Mononuclear cell (primary cell): Measurements from ENCODE around the gene CPN2. TPM values are rescaled to one million over a fixed set of nuclear protein-coding genes. Genes with fewer than 3 reads are reported as not detected.

Experiments
- H3K27me3 ChIP-seq: 2 replicates; pipeline ENCODE4 v1.6.0; 2011; ENCODE audit warnings: low read length, control low read depth; ENCODE audit not compliant: insufficient read depth
- H3K4me1 ChIP-seq: 2 replicates; pipeline ENCODE4 v1.5.1; 2011; ENCODE audit warnings: mild to moderate bottlenecking, low read length, control low read depth; ENCODE audit not compliant: insufficient read depth
- H3K4me3 ChIP-seq: 2 replicates; pipeline ENCODE4 v1.5.1; 2011; ENCODE audit warnings: mild to moderate bottlenecking, low read length, moderate library complexity
- H3K9me3 ChIP-seq: 2 replicates; pipeline ENCODE4 v1.5.1; 2011; ENCODE audit warnings: low read depth, mild to moderate bottlenecking, control low read depth, low read length
- total RNA-seq: library from RNA; depleted of rRNA; stranded (reverse); fragments of >200 nt; gene quantifications from one replicate; pipeline ENCODE4 v1.2.3, GENCODE V29; 2012

Gene CPN2
- total RNA-seq, 1 donor: not detected

DNA sequence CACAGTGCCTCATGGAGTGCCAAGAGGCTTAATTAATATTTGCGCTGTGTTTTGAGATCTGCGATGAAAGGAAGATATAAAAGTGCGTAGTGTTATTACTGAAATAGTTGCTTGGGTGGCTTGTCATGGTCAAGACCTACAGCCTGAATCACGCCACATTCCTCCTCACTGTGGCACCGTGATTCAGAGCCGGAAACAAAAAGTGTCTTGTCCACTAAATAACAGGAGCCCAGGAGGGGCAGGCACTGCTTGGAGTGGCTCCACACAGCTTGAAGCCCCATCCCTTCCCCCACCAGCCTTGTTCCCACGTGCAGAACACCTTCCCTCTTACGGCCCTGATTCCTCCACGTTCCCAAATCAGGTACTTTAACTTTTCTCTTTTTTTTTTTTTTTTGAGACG lies 19.6 kb upstream of the CPN2 start:
- Histone ChIP-seq H3K9me3 (no peaks in the 10 kb centered on the region), H3K4me3 (no peak overlapping the region), H3K4me1 (no peaks in the 10 kb centered on the region), H3K27me3 (peaks cover 8% of the 10 kb centered on the region)

DNA sequence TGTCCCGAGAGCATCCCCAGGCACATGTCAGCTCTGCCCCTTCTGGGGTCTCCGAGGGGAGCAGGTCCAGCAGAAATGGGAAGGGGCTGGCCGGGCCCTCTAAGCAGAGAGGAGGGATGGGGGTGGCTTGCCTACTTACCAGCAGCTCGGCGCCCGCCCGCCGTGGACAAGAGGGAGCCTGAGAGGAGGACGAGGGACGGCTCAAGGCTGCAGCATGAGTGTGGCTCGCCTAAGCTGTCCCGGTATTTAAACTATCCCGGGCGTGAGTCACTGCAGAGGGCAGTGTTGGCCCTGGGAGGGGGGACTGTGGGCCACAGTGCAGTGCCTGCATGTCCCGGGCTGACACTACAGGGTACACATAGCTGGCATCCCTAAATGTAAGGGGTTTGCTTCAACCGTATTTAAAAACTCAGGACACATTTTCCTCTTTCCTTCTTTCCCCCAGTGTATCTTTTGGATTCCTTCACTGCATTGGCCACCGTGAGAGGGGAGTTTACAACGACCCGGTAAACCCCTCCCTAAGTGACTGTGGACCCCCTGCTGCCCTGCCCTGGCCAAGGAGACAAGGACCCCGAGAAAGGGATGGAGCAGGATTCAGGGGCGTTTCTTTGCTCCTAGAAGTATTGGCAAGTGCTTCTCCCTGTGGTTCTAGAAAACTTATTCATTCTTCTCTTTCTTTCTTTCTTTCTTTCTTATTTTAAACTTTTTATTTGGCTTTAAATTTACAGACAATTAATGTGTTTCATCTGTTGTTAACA lies 18.6 kb upstream of the CPN2 start, which contains the start of gene LRRC15:
LRRC15 (minus strand) TSS at position 222 of the 758 bp plus-strand sequence. CDS start 8,700 bp downstream, outside the sequence.
- H3K9me3 ChIP-seq: no peaks in the 10 kb centered on the region
- no peaks in the 10 kb centered on the region for H3K4me1 ChIP-seq
- H3K27me3 ChIP-seq: peaks cover 8% of the 10 kb centered on the region
- H3K4me3 ChIP-seq: no peak within 1 kb of the TSS

DNA sequence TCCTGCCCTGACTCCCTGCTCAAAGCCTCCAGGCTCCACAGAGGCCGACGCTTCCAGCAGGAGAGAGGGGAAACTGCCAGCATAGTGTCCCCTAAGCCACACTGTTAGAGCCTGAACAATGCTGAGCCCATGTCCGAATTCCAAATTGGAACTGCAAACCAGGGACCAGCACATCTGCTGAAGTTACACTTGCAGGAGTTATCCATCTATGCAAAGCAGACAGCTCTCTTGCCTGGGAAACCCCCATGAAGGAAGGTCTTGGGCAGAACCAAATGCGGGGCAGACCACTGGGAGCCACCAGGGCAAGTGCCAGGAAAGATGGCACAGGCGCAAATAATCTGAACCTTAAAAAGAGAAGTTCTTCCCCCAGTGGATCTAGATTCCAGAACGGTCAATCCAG lies 17.8 kb upstream of the CPN2 start:
- Histone ChIP-seq H3K4me3 (no peak overlapping the region), H3K27me3 (peaks cover 8% of the 10 kb centered on the region), H3K4me1 (no peaks in the 10 kb centered on the region), H3K9me3 (no peaks in the 10 kb centered on the region)

DNA sequence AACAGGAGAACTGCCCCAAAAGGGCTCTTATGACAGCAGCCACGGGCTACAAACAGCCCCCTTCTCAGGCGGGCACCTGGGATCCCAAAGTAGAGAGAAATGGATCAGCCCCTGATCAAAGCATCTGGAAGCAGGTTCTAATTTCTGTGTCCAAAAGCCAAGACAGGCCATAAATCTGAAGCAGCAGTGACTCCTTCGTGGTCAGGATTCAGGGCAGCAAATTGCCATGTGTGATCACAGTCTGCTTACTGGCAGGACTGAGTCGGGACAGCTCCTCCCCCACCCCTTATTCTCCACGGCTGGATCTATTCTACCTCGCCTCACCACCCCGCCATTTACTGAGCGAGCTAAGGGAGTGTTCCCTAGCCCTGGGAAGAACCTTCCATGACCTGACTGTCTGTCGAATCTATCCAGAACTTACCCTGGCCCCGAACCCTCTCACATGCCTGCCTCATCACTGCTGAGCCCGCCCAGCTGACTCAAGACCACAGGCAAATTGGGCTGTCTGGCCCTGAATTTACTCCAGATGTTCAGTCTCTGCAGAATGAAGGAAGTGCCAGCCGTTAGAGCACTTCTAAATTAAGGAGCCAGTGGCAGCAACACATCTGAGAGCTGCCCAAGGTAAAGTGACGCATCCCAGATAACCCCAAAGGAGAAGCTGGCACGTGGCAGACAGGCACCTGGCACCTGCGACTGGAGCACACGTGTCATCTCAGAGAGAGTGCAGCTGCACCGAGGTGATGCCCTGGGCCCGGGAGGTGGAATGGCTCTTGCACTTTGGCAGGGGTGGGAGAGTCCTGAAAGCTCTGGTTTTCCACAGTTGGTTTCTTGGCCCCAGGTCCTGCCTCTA lies 17.1 kb upstream of the CPN2 start:
- peaks cover 8% of the 10 kb centered on the region for H3K27me3 ChIP-seq
- H3K9me3 ChIP-seq: no peaks in the 10 kb centered on the region
- no peaks in the 10 kb centered on the region for H3K4me1 ChIP-seq
- H3K4me3 ChIP-seq: no peak overlapping the region

DNA sequence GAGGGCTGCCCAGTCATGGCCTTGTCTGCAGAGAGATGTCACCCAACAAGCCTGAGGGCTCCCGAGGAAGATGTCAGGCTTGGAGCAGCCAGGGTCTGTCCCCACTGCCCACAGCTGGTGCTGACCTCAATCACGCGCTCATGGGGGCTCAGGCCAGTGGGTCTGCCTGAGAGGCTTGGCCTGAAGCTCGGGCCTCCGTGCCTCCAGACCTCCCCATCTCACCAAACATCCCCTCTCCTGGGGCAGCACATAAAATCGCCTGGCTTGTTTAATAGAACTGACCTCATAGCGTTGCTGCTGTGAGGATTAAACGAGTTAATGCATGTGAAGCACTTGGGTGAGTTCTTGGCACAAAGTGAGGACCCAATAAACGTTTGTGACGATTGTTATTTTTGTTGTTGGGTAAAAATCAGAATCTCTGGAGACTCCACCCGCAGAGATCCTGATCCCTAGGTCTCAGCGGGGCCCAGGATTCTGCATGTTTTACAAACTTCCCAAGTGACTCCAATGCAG lies 14.9 kb upstream of the CPN2 start:
- no peaks in the 10 kb centered on the region for H3K9me3 ChIP-seq
- H3K4me3 ChIP-seq: no peak overlapping the region
- H3K27me3 ChIP-seq: peaks cover 8% of the 10 kb centered on the region
- no peaks in the 10 kb centered on the region for H3K4me1 ChIP-seq

DNA sequence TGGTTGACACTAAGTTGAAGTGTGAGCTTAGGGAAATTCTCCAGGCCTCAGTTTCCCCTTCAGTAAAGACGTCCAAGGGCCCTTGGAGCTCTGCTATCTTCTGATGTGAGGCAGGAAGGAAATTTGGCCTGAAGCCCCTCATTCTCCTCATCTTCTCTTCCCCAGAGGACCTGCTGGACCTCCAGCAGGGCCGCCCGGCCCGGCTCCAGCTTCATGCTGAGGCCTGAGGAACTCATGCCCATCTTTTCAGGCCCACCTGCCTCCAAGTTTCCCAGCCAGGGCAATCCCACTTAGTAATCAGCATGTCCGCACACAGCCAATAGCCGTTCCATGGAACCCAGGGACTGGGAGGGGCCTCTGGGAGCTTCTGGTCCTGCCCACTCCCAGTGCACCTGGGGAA lies 14.4 kb upstream of the CPN2 start:
- Histone ChIP-seq H3K4me3 (no peak overlapping the region), H3K27me3 (peaks cover 7% of the 10 kb centered on the region), H3K4me1 (no peaks in the 10 kb centered on the region), H3K9me3 (no peaks in the 10 kb centered on the region)

DNA sequence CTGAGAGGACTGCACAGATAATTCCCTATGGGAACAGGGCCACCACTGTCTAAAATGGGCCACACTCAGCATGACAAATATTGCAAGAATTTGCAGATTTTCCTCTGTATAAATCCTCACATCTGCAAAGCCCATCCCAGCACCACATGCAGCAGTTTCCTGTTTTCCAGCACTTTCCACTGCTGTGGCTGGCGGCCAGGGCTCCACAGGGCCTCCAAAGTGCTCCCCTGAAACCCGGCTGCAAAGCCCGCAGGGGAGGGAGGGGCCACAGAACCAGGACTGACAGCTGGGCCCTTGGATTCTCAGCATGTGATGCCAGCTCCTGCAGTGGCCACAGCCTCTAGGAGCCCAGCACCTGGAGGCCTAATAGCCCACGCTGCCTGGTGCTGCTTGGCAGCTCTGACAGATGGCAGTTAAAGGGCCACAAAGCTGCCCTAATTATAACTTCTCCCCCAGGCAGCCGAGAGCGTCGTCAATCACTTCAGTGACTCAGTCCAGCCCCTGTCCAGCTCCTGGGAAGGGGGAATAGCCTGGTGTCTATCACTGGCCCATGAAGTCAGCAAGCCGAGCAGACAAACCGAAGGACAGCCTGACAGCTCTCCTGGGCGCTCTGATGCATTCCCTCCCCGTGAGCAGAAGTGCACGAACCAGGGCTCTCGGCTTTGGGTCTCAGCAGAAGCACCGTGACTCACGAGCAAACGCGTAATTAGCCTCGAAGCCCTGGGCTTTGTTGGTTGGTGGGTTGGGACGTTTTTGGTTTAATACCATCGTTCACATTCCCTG lies 13.7 kb upstream of the CPN2 start:
- Histone ChIP-seq H3K9me3 (no peaks in the 10 kb centered on the region), H3K4me1 (no peaks in the 10 kb centered on the region), H3K27me3 (peaks cover 3% of the 10 kb centered on the region)

DNA sequence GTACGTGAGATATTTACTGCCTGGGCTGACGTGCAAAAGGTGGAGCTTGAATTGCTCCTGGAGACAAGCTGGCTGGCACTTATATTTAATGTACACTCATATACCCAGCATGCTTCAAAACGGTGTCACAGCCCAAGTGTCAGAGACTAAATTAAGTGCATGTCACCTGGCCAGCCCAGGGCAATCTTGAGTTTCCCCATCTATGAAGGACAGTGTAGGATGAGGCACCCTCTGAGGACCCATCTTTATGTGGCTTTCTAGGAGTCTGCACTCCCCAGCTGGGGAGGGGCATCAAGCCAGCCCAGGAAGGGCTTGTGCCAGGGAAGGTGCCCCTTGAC lies 13.2 kb upstream of the CPN2 start:
- Histone ChIP-seq H3K9me3 (no peaks in the 10 kb centered on the region), H3K4me1 (no peaks in the 10 kb centered on the region), H3K27me3 (peaks cover 3% of the 10 kb centered on the region), H3K4me3 (no peak overlapping the region)

More for the DNA sequence above, 13.7 kb upstream of the CPN2 start:
- no peak overlapping the region for H3K4me3 ChIP-seq

DNA sequence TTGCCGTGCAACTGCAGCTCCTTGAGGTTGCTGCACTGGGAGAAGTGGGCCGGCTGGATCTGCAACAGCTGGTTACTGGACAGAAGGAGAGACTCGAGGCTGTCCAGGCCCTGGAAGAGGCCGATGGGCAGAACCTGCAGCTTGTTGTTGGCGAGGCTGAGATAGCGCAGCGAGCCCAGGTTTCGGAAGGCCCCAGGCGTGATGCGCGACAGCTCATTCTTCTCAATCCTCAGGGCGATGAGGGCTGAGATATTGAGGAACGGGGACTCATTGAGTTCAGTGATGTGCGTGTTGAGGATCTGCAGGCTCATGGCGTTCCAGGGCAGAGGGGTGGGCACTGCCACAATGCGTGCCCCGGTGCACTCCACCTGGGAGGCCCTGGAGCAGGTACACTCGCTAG lies 9.4 kb upstream of the CPN2 start:
- H3K4me1 ChIP-seq: no peaks in the 10 kb centered on the region
- H3K27me3 ChIP-seq: no peaks in the 10 kb centered on the region
- no peak overlapping the region for H3K4me3 ChIP-seq
- no peaks in the 10 kb centered on the region for H3K9me3 ChIP-seq

DNA sequence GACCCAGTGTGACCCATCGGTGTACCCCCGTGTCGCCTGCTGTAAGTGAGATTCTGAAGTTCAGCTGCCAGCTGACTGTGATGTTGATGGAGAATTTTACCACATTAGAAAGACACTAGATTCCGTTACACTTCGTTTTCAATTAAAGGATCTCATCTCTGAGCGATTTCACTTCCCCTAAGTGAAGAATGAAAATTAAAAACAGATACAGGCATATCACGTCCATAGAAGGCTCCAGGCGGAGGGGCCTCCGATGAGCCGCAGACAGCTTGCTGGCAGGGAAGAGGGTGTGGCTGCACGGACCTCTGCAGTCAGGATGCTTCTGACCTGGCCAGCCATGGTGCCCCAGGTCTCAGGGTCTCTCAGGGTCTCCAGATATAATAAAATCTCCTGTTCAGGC lies 6.6 kb upstream of the CPN2 start:
- Histone ChIP-seq H3K27me3 (no peaks in the 10 kb centered on the region), H3K9me3 (no peaks in the 10 kb centered on the region), H3K4me1 (no peaks in the 10 kb centered on the region), H3K4me3 (no peak overlapping the region)

DNA sequence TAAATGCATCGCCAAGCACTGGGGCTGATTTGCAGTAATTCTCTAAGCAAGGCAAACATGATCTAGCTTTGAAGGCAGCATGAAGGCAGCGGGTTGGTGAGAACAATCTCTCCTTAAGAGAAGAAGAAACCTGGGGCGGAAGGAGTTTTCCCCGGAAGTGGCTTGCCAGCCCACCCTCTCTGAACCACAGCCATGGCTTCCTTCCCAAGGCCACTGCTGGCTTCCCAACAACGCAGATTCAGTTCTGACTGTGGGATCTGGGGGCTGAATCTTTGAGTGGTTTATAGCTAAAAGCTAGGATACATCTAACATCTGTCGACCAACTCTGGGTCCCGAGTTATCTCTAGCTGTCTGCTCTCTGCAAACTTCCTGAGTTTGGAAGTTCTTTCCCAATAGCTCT lies 4.3 kb upstream of the CPN2 start:
- no peaks in the 10 kb centered on the region for H3K27me3 ChIP-seq

DNA sequence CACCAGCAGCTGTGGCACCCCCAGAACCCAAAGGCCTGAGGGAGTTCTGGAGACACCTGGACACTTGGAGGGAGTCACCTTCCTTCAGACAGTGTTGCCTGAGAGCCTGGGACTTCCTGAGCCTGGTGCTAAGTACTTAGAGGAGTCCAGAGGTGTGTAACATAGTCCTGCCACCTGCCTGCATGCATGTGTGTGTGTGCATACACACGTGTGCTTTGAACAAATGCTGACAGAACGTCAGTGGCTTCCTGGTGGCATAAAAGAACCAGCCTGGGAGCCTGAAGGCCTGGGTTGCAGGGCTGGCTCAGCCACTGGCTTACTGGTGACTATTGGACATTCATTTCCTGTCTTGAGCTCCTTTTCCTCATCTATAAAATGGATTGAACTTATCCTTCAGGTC lies 3.2 kb upstream of the CPN2 start:
- Histone ChIP-seq H3K27me3 (no peaks in the 10 kb centered on the region), H3K4me3 (no peak overlapping the region), H3K4me1 (no peaks in the 10 kb centered on the region), H3K9me3 (no peaks in the 10 kb centered on the region)

More for the DNA sequence above, 4.3 kb upstream of the CPN2 start:
- no peaks in the 10 kb centered on the region for H3K9me3 ChIP-seq
- H3K4me3 ChIP-seq: no peak overlapping the region
- no peaks in the 10 kb centered on the region for H3K4me1 ChIP-seq

DNA sequence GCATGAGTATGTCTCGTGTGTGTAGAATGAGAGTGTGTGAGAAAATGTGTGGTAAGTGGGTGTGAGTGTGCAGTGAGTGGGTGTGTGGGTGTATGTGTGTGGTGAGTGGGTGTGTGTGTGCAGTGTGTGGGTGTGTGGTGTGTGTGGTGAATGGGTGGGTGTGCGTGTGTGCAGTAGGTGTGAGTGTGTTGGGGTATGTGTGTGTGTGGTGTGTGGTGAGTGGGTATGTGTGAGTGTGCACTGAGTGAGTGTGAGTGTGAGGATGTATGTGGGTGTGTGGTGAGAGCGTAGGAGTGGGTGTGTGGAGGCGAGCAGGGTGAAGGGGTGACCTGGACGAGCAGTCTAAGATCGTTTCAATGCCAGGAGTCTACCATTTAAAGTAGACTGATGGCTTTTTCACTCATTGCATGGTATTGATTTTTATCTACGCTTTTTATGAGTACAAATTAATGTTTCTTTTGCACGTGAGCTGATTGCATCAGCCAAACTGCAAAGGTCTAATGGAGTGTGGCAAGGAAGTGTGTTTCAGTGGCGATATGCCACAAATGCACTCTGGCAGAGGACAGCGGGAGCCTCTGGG lies 1.6 kb upstream of the CPN2 start:
- H3K4me1 ChIP-seq: no peaks in the 10 kb centered on the region
- no peaks in the 10 kb centered on the region for H3K27me3 ChIP-seq
- no peak overlapping the region for H3K4me3 ChIP-seq
- no peaks in the 10 kb centered on the region for H3K9me3 ChIP-seq

DNA sequence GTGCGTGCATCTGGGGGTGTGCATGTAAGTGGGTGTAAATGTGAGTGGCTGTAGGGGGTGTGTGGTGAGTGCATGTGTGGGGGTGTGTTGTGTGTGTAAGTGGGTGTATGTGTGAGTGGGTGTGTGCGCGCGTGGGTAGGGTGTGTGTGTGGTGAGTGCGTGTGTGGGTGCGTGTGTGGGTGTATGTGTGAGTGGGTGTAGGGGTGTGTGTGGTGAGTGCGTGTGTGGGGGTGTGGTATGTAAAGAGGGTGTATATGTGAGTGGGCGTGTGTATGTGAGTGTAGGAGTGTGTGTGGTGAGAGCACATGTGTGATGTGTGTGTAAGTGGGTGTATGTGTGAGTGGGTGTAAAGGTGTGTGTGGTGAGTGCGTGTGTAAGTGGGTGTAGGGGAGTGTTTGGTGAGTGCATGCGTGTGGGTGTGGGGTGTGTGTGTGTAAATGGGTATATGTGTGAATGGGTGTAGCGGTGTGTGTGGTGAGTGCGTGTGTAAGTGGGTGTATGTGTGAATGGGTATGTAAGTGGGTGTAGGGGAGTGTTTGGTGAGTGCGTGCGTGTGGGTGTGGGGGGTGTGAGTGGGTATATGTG lies 916 bp upstream of the CPN2 start:
- Histone ChIP-seq H3K4me3 (no peak overlapping the region), H3K27me3 (no peaks in the 10 kb centered on the region), H3K9me3 (no peaks in the 10 kb centered on the region), H3K4me1 (no peaks in the 10 kb centered on the region)
